Measurements from ENCODE around the gene STRN3. TPM values are rescaled to one million over a fixed set of nuclear protein-coding genes. Genes with fewer than 3 reads are reported as not detected.

The STRN3 gene
- total RNA-seq, 1 experiment from 2014 or later, result 52.1 TPM

DNA sequence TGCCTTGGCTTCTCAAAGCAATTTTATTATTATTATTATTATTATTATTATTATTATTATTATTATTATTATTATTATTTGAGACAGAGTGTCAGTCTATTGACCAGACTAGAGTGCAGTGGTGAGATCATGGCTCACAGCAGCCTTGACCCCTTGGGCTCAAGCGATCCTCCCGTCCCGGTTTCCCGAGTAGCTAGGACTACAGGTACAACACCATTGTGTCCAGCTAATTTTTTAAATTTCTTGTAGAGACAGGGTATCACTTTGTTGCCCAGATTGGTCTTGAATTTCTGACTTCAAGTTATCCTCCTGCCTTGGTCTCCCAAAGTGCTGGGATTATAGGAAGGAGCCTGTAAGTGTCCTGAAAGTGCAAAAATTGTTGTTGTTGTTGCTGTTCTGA, 12.3 kb downstream of the STRN3 start:
- Mint-ChIP-seq H3K9me3 (no peaks in the 10 kb centered on the region), H3K36me3 (ENCODE audit: insufficient read depth in 1 of 3, low read depth in 3 of 3) (peaks cover 5 to 23% (median 21%) of the 10 kb centered on the region in 3 experiments; a peak in 5 of 7 replicates), H3K4me3 (no peak overlapping the region), H3K27ac (no peak overlapping the region), H3K27me3 (ENCODE audit: low read depth) (no peaks in the 10 kb centered on the region), H3K4me1 (peaks cover 5 to 10% of the 10 kb centered on the region in 2 experiments; a peak in 2 of 4 replicates)
- H3K27me3 ChIP-seq (ENCODE audit: insufficient read depth, low read length), result no peaks in the 10 kb centered on the region; the same call in 1 of the 2 replicates
- H3K9me3 ChIP-seq (ENCODE audit: control insufficient read depth, low read depth, low read length), result no peaks in the 10 kb centered on the region
- no peak overlapping the region for H3K23ac ChIP-seq (ENCODE audit: insufficient read length, low read depth, low read length)
- no peak overlapping the region for H2BK20ac ChIP-seq (ENCODE audit: low read depth, low read length, poor library complexity, severe bottlenecking)
- no peak overlapping the region for H3K9ac ChIP-seq (ENCODE audit: extremely low read depth, insufficient read length, low read length)
- no CpG with 5 or more reads among the region's 4 CpGs for WGBS (ENCODE audit: extremely low coverage, insufficient read length, low lambda C conversion rate)
- no peak overlapping the region for H2BK120ac ChIP-seq (ENCODE audit: low read depth, low read length, poor library complexity, severe bottlenecking)
- no peak overlapping the region for H3K4me2 ChIP-seq (ENCODE audit: insufficient read depth, insufficient read length, low read length)
- TF ChIP-seq, protein P1, sequence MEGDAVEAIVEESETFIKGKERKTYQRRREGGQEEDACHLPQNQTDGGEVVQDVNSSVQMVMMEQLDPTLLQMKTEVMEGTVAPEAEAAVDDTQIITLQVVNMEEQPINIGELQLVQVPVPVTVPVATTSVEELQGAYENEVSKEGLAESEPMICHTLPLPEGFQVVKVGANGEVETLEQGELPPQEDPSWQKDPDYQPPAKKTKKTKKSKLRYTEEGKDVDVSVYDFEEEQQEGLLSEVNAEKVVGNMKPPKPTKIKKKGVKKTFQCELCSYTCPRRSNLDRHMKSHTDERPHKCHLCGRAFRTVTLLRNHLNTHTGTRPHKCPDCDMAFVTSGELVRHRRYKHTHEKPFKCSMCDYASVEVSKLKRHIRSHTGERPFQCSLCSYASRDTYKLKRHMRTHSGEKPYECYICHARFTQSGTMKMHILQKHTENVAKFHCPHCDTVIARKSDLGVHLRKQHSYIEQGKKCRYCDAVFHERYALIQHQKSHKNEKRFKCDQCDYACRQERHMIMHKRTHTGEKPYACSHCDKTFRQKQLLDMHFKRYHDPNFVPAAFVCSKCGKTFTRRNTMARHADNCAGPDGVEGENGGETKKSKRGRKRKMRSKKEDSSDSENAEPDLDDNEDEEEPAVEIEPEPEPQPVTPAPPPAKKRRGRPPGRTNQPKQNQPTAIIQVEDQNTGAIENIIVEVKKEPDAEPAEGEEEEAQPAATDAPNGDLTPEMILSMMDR (conservative IDR thresholded peaks at IDR 0.05), result no peak
- no peak overlapping the region for H2AK5ac ChIP-seq (ENCODE audit: insufficient read length, low read length)
- peaks cover 18% of the 10 kb centered on the region for H3K79me1 ChIP-seq (ENCODE audit: insufficient read depth, low read depth, low read length, poor library complexity, severe bottlenecking)
- no peak overlapping the region for H3K27ac ChIP-seq (ENCODE audit: insufficient read length, low read depth, low read length)
- no peak overlapping the region for H2AFZ ChIP-seq (ENCODE audit: low read length)
- no peak overlapping the region for H4K91ac ChIP-seq (ENCODE audit: insufficient read length, low read depth, low read length)
- H2BK12ac ChIP-seq (ENCODE audit: insufficient read length, low read depth, low read length), result no peak overlapping the region
- H3K4me1 ChIP-seq (ENCODE audit: insufficient read depth, low read length), result no peaks in the 10 kb centered on the region
- H2BK15ac ChIP-seq (ENCODE audit: low read depth, low read length), result no peak overlapping the region
- no peak overlapping the region for H3K14ac ChIP-seq (ENCODE audit: insufficient read depth, low read length)
- no peak overlapping the region for H4K5ac ChIP-seq (ENCODE audit: insufficient read length, low read depth, low read length)
- no peak overlapping the region for H3K56ac ChIP-seq (ENCODE audit: insufficient read length, low read depth, low read length)
- no peaks in the 10 kb centered on the region for H3K23me2 ChIP-seq (ENCODE audit: insufficient read length, low read depth, low read length, poor library complexity, severe bottlenecking)
- no peak overlapping the region for H2BK5ac ChIP-seq (ENCODE audit: insufficient read length, low read length)
- no peaks in the 10 kb centered on the region for H4K20me1 ChIP-seq (ENCODE audit: control insufficient read depth, insufficient read depth, insufficient read length)
- H3K4ac ChIP-seq (ENCODE audit: low read depth, low read length), result no peak overlapping the region
- H3K79me2 ChIP-seq (ENCODE audit: insufficient read depth, low read length), result peaks cover 39% of the 10 kb centered on the region; the same call in 1 of the 2 replicates
- H3T11ph ChIP-seq (ENCODE audit: low read length), result no peak overlapping the region
- H3K18ac ChIP-seq (ENCODE audit: insufficient read length, low read depth, low read length), result no peak overlapping the region
- DNase-seq, result no peak
- H4K8ac ChIP-seq (replicated peaks; ENCODE audit: insufficient read length, low read depth, low read length), result no peak overlapping the region

All from H9 (cell line).